Prostate gland (tissue), 2 donors: ENCODE data around the gene TPRA1.

Experiments
- CTCF ChIP-seq, 4 experiments: fragments of 200-600 bp in 2 of 4; fragments of 450-650 bp in 2 of 4; sonication (generic) in 2 of 4; IDR thresholded peaks; 1 replicate in 3 of 4; 2 replicates in 1 of 4; pipeline ENCODE4 v1.5.1; 2016 to 2019; ENCODE audit warnings: antibody characterized with exemption in 4 of 4, mild to moderate bottlenecking in 2 of 4, moderate library complexity in 2 of 4
- POLR2A ChIP-seq: fragments of 450-650 bp; IDR thresholded peaks from one replicate; pipeline ENCODE4 v1.6.1; 2016; ENCODE audit warnings: antibody characterized with exemption, mild to moderate bottlenecking

GRCh38 chr3:127628788-127629466, 38.4 kb upstream of the TPRA1 start, which contains the start of gene PODXL2:
- TF ChIP-seq CTCF (IDR thresholded peaks at IDR 0.05) (no peak), POLR2A (no peak)
